Suprapubic skin (tissue), 4 donors: ENCODE measurements around the gene TNK2. TPM values are rescaled to one million over a fixed set of nuclear protein-coding genes. Genes with fewer than 3 reads are reported as not detected.
A peak's percentile ranks its signal among the peaks of the same experiment; 100 is the strongest.
"Not testable (repeated sequence)": the region's sequence is repeated elsewhere in the genome, so short reads cannot be mapped to it uniquely, and the experiment has no call there.

Experiments
- DNase-seq, 2 donors: peaks; one replicate each; pipeline ENCODE4 v3.0.0-alpha.2; 2019; ENCODE audit warnings: low spot score in 2 of 2
- H3K27ac ChIP-seq: fragments of 200-600 bp; sonication (generic); one replicate; pipeline ENCODE4 v1.5.1; 2019
- H3K27me3 ChIP-seq: fragments of 200-600 bp; sonication (generic); one replicate; pipeline ENCODE4 v1.5.1; 2019
- H3K36me3 ChIP-seq: fragments of 200-600 bp; sonication (generic); one replicate; pipeline ENCODE4 v1.5.1; 2019
- H3K4me1 ChIP-seq: fragments of 200-600 bp; sonication (generic); one replicate; pipeline ENCODE4 v1.5.1; 2019
- H3K4me3 ChIP-seq: fragments of 200-600 bp; sonication (generic); one replicate; pipeline ENCODE4 v1.5.1; 2019; ENCODE audit warnings: mild to moderate bottlenecking
- H3K9me3 ChIP-seq: fragments of 200-600 bp; sonication (generic); one replicate; pipeline ENCODE4 v1.5.1; 2019
- EP300 ChIP-seq: sonication (generic); formaldehyde crosslinking; IDR thresholded peaks from one replicate; pipeline ENCODE4 v1.6.1; 2017; ENCODE audit warnings: antibody characterized with exemption
- POLR2A ChIP-seq, 2 donors: fragments of 450-650 bp; IDR thresholded peaks; one replicate each; pipeline ENCODE4 v1.6.1; 2017; ENCODE audit warnings: antibody characterized with exemption in 2 of 2, mild to moderate bottlenecking in 2 of 2, moderate library complexity in 2 of 2
- POLR2AphosphoS5 ChIP-seq, 3 donors: sonication (generic); formaldehyde crosslinking; IDR thresholded peaks; one replicate each; pipeline ENCODE4 v1.6.1; 2017; ENCODE audit warnings: antibody characterized with exemption in 3 of 3
- WGBS: methylation state at CpG from one replicate; pipeline ENCODE4 v1.1.5; 2018; 5-methylcytosine and 5-hydroxymethylcytosine counted together
- total RNA-seq, 4 donors: library from RNA; depleted of rRNA; stranded (reverse); fragments of >200 nt; gene quantifications; one replicate each; pipeline ENCODE4 v1.1.0, GENCODE V29; 2016
- TF ChIP-seq, protein P1 (sequence below), 2 donors: fragments of 200-600 bp in 1 of 2; fragments of 450-650 bp in 1 of 2; sonication (generic) in 1 of 2; IDR thresholded peaks; one replicate each; pipeline ENCODE4 v1.5.1; 2016 to 2019; ENCODE audit warnings: antibody characterized with exemption in 2 of 2, mild to moderate bottlenecking in 1 of 2, moderate library complexity in 1 of 2

TNK2 gene
- total RNA-seq, 4 donors from 2014 or later, result 52.4 to 101 (median 70.0) TPM

DNA sequence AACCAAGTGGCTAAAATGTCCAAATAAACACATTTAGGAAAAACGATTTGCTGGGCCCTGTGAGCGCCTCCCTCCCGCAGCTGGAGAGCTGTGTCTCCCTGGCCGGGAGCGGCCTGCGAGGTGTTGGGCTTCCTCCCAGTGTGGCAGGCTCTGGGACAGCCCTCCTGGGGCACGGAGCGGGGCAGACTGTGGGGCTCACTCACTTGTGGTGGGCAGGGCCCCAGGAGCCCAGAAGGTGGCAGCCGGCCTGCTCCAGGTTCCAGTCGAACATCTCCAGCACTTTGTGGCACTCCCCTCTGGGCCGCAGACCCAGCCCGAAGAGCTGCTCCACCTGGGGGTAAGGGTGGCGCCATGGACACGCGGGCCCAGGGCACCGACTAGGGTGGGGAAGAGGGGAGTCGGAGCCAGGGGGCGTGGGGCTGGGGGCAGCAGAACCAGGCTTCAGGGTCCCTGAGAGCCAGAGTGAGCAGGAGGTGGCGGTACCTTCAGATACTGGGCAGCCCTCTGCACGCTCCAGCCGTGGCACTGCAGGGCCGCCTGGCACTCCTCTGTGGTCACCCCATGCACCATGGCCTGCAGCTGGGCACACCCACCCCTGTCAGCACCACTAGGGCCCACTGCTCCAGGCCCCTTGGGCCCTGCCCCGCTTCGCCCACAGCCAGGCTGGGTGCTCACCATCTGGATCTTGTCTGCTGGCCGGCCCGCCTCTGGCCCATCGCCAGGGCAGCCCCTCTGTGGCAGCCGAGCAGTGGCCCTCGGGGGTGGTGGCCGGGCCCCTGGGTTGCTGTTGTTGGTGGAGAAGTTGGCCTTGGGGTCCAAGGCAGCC lies 41.5 kb downstream of the TNK2 start:
- no peak for TF ChIP-seq POLR2AphosphoS5 (IDR thresholded peaks at IDR 0.05)
- TF ChIP-seq POLR2A (IDR thresholded peaks at IDR 0.05), result no peak
- no peak for TF ChIP-seq EP300
- TF ChIP-seq, protein P1, sequence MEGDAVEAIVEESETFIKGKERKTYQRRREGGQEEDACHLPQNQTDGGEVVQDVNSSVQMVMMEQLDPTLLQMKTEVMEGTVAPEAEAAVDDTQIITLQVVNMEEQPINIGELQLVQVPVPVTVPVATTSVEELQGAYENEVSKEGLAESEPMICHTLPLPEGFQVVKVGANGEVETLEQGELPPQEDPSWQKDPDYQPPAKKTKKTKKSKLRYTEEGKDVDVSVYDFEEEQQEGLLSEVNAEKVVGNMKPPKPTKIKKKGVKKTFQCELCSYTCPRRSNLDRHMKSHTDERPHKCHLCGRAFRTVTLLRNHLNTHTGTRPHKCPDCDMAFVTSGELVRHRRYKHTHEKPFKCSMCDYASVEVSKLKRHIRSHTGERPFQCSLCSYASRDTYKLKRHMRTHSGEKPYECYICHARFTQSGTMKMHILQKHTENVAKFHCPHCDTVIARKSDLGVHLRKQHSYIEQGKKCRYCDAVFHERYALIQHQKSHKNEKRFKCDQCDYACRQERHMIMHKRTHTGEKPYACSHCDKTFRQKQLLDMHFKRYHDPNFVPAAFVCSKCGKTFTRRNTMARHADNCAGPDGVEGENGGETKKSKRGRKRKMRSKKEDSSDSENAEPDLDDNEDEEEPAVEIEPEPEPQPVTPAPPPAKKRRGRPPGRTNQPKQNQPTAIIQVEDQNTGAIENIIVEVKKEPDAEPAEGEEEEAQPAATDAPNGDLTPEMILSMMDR (IDR thresholded peaks at IDR 0.05), result no peak
- no peak for DNase-seq
- no peaks in the 10 kb centered on the region for H3K27me3 ChIP-seq
- peaks cover 67% of the 10 kb centered on the region for H3K36me3 ChIP-seq
- peaks cover 13% of the 10 kb centered on the region for H3K4me1 ChIP-seq
- H3K9me3 ChIP-seq, result no peaks in the 10 kb centered on the region
- H3K27ac ChIP-seq, result no peak overlapping the region
- H3K4me3 ChIP-seq, result no peak overlapping the region
- 89% methylated on average over 13 of the region's 30 CpGs for WGBS

DNA sequence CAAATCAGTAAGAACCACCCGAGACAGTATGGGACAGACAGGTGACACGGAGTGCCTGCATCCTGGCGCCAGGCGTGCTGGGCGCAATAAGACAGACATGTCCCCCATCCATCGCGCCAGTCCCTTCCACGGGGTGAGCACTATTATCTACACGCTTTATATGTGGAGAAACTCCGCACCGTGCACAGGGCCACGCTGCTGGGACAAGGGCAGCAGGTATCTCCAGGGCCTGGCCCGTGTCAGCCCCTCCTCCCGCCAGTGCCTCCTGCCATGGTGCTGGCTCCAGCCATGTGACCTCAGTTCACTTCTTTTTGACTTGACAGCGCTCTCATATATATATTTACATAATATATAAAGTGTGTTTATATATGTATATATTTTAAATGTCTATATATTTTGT lies 42.6 kb downstream of the TNK2 start:
- 92% methylated on average over 15 of the region's 15 CpGs for WGBS
- TF ChIP-seq, protein P1 (IDR thresholded peaks at IDR 0.05), result no peak
- TF ChIP-seq POLR2AphosphoS5 (IDR thresholded peaks at IDR 0.05) (no peak), POLR2A (IDR thresholded peaks at IDR 0.05) (no peak), EP300 (no peak)
- Histone ChIP-seq H3K4me3 (no peak overlapping the region), H3K27ac (no peak overlapping the region), H3K27me3 (no peaks in the 10 kb centered on the region), H3K4me1 (peaks cover 13% of the 10 kb centered on the region), H3K9me3 (no peaks in the 10 kb centered on the region), H3K36me3 (peaks cover 55% of the 10 kb centered on the region)
- no peak for DNase-seq

DNA sequence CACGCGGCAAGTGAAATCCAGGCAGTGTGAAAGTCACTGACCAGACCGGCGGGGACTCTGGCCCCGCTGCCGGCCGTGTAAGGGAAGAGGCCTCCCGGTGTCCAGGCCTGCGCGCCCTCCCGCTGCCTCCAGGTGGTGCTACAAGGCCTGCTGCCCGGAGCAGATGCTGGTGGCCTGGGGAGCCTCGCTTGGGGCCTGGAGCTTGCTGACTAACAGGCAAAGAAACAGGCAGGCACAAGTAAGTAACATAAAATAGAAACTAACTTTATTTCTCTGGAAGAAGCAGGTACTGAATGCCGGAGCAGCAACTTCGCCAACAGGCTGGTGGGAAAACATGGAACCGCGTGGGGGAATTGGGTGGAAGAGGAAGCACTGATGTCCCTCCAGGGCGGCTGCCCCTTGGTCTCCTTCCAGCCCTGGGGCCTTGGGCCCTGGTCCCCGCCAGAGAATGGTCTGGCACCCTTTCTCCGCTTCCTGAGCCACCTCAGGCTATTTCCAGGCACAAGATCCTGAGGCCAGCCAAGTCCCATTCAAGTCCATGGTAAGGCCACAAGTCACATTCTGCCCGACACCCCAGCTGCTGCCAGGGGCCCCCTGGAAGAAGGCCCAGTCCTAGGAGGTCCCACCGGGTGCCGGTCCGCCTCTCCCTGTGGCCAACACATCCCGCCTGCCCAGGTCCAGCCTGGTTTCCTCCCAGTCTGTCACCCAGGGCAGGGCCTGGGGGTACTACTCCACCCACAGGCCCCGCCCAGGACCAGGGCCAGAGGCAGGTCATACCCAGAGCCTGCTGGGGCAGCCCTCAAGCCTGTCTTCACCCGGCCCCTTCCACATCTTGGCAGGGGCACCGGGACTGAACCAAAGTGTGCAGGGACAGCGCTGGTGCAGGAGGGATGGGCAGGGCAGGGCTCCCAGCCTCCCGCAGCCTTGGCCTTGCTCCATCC lies 45.0 kb downstream of the TNK2 start:
- H3K27ac ChIP-seq, result peak overlapping the region; percentile 62
- peaks cover 32% of the 10 kb centered on the region for H3K36me3 ChIP-seq
- no peak overlapping the region for H3K4me3 ChIP-seq
- peaks cover 23% of the 10 kb centered on the region for H3K4me1 ChIP-seq
- H3K27me3 ChIP-seq, result no peaks in the 10 kb centered on the region
- TF ChIP-seq, protein P1 (IDR thresholded peaks at IDR 0.05), result peak; percentile 70 to 93
- TF ChIP-seq POLR2A (IDR thresholded peaks at IDR 0.05), result no peak
- 33% methylated on average over 19 of the region's 30 CpGs for WGBS
- peak; percentile 91 to 93 for DNase-seq
- H3K9me3 ChIP-seq, result no peaks in the 10 kb centered on the region

DNA sequence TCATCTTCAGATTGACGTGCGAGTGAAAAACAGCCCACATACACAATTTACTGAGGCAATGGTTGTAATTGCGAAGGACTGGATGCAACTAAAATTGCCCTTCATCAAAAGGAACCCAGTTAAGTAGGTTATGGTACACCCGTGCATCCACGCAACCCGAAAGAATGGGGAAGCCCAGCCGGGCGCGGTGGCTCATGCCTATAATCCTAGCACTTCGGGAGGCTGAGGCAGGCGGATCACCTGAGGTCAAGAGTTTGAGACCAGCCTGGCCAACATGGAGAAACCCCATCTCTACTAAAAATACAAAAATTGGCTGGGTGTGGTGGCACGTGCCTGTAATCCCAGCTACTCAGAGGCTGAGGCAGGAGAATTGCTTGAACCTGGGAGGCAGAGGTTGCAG lies 46.0 kb downstream of the TNK2 start:
- Histone ChIP-seq H3K36me3 (peaks cover 21% of the 10 kb centered on the region), H3K4me1 (peaks cover 23% of the 10 kb centered on the region)
- H3K4me3 ChIP-seq, H3K27ac ChIP-seq, H3K27me3 ChIP-seq, DNase-seq, H3K9me3 ChIP-seq: not testable (repeated sequence)
- 93% methylated on average over 12 of the region's 12 CpGs for WGBS

DNA sequence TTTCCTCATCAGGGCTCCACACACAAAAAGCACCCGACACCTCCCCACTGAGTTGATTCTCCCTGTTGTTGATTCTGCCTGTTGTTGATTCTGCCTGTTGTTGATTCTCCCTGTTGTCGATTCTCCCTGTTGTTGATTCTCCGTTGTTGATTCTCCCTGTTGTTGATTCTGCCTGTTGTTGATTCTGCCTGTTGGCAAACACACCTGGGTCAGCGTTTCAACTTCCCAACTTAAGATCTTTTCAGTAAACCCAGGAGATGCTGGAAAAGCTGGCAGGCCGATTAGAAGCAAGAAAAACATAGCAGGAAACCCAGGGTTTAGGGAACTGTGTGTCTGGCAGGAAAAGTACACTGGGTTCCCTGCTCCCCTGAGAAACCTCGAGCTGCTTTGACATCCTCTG lies 47.9 kb downstream of the TNK2 start:
- H3K27ac ChIP-seq, result no peak overlapping the region
- H3K4me3 ChIP-seq, result no peak overlapping the region
- H3K27me3 ChIP-seq, result no peaks in the 10 kb centered on the region
- DNase-seq, result no peak
- no peaks in the 10 kb centered on the region for H3K9me3 ChIP-seq
- TF ChIP-seq POLR2A (IDR thresholded peaks at IDR 0.05) (no peak), POLR2AphosphoS5 (IDR thresholded peaks at IDR 0.05) (no peak), EP300 (no peak)
- TF ChIP-seq, protein P1 (IDR thresholded peaks at IDR 0.05), result no peak
- 67% methylated on average over 6 of the region's 6 CpGs for WGBS
- H3K36me3 ChIP-seq, result peaks cover 2% of the 10 kb centered on the region
- H3K4me1 ChIP-seq, result peaks cover 23% of the 10 kb centered on the region
